EL (cell line): ENCODE measurements around the gene GPD1.
A peak's percentile ranks its signal among the peaks of the same experiment; 100 is the strongest.

Experiments used
- DNase-seq: peaks from one replicate; pipeline ENCODE4 v3.0.0-alpha.2; 2016

GPD1 gene

GRCh38 chr12:50102646-50103309, 1.0 kb upstream of the GPD1 start:
- no peak for DNase-seq

- DNase-seq, result no peak
Measured at GRCh38 chr12:50103351-50103750, 457 bp upstream of the GPD1 start.

- no peak for DNase-seq
Measured at GRCh38 chr12:50104417-50105366, 884 bp downstream of the GPD1 start.

- DNase-seq, result no peak
Measured at GRCh38 chr12:50105913-50106450, 2.2 kb downstream of the GPD1 start.

- DNase-seq, result no peak
Measured at GRCh38 chr12:50106907-50107306, 3.1 kb downstream of the GPD1 start.

GRCh38 chr12:50107416-50108268, 3.8 kb downstream of the GPD1 start:
- no peak for DNase-seq

GRCh38 chr12:50109319-50109718, 5.5 kb downstream of the GPD1 start:
- DNase-seq, result no peak

- peak; percentile 57 for DNase-seq
Measured at GRCh38 chr12:50110127-50110761, 6.4 kb downstream of the GPD1 start.

- peak; percentile 65 for DNase-seq
Measured at GRCh38 chr12:50110762-50111351, 7.0 kb downstream of the GPD1 start.

- DNase-seq, result no peak
Measured at GRCh38 chr12:50111395-50111692, 7.5 kb downstream of the GPD1 start.

- peak; percentile 100 for DNase-seq
Measured at GRCh38 chr12:50111693-50112455, 8.1 kb downstream of the GPD1 start, which contains the start of gene COX14. TSS of gene COX14 (plus strand) at chr12:50112236. CDS start at chr12:50120044, 7,808 bp downstream.

- DNase-seq, result no peak
Measured at GRCh38 chr12:50112456-50113218, 8.8 kb downstream of the GPD1 start.

- no peak for DNase-seq
Measured at GRCh38 chr12:50117057-50117622, 13.3 kb downstream of the GPD1 start.

GRCh38 chr12:50119387-50119786, 15.6 kb downstream of the GPD1 start:
- no peak for DNase-seq

GRCh38 chr12:50120521-50120920, 16.7 kb downstream of the GPD1 start:
- no peak for DNase-seq

- DNase-seq, result no peak
Measured at GRCh38 chr12:50120953-50121352, 17.1 kb downstream of the GPD1 start.

GRCh38 chr12:50121641-50122040, 17.8 kb downstream of the GPD1 start:
- DNase-seq, result no peak

- DNase-seq, result no peak
Measured at GRCh38 chr12:50123203-50123602, 19.4 kb downstream of the GPD1 start.

GRCh38 chr12:50127546-50127945, 23.7 kb downstream of the GPD1 start:
- DNase-seq, result no peak

- DNase-seq, result no peak
Measured at GRCh38 chr12:50129290-50129689, 25.5 kb downstream of the GPD1 start.
